DND-41 (cell line): Measurements from ENCODE around the gene EEFSEC.

Source experiments
- CTCF ChIP-seq: IDR thresholded peaks from 2 replicates; pipeline ENCODE4 v1.5.1; 2012; ENCODE audit warnings: borderline replicate concordance, low read length, moderate library complexity, mild to moderate bottlenecking; ENCODE audit not compliant: poor library complexity, severe bottlenecking; ENCODE audit errors: extremely low read depth
- EZH2 ChIP-seq: IDR thresholded peaks from 3 replicates; pipeline ENCODE4 v1.6.1; 2012; ENCODE audit warnings: borderline replicate concordance, low read depth, mild to moderate bottlenecking, moderate library complexity, low read length, inconsistent platforms; ENCODE audit not compliant: severe bottlenecking

GRCh38 chr3:128340904-128341555 is 187.7 kb downstream of the EEFSEC start:
- TF ChIP-seq CTCF, result no peak
- TF ChIP-seq EZH2, result no peak
